ENCODE measurements around the gene PTGR3.

The PTGR3 gene

GRCh38 chr18:75162978-75163377 is 46.0 kb downstream of the PTGR3 start:
- no peak for TF ChIP-seq TCF12 (IDR thresholded peaks at IDR 0.05; ENCODE audit: low read depth)

GRCh38 chr18:75162467-75162866 is 46.5 kb downstream of the PTGR3 start:
- TF ChIP-seq TAF1 (IDR thresholded peaks at IDR 0.05; ENCODE audit: low read depth) (no peak), YY1 (IDR thresholded peaks at IDR 0.05; ENCODE audit: low read depth) (no peak), EP300 (IDR thresholded peaks at IDR 0.05; ENCODE audit: borderline replicate concordance) (no peak), MAX (IDR thresholded peaks at IDR 0.05) (no peak), USF1 (IDR thresholded peaks at IDR 0.05) (no peak), FOXM1 (IDR thresholded peaks at IDR 0.05; ENCODE audit: borderline replicate concordance, low read depth) (no peak), NFIC (IDR thresholded peaks at IDR 0.05) (no peak), EGR1 (IDR thresholded peaks at IDR 0.05) (no peak), CEBPB (IDR thresholded peaks at IDR 0.05) (no peak), TEAD4 (IDR thresholded peaks at IDR 0.05) (0 out of 2 replicates have a peak, but pooled peaks have one; percentile 9), REST (IDR thresholded peaks at IDR 0.05; ENCODE audit: low read depth) (no peak), TCF12 (IDR thresholded peaks at IDR 0.05; ENCODE audit: low read depth) (no peak), CREB1 (IDR thresholded peaks at IDR 0.05; ENCODE audit: low read depth) (no peak), ZBTB7A (IDR thresholded peaks at IDR 0.05; ENCODE audit: low read depth) (no peak), RAD21 (IDR thresholded peaks at IDR 0.05; ENCODE audit: low read depth) (peak; percentile 49)

- no peak for TF ChIP-seq EGR1 (IDR thresholded peaks at IDR 0.05)
- TF ChIP-seq MAX (IDR thresholded peaks at IDR 0.05): no peak
- TF ChIP-seq RAD21 (IDR thresholded peaks at IDR 0.05; ENCODE audit: low read depth): no peak
- TF ChIP-seq YY1 (IDR thresholded peaks at IDR 0.05; ENCODE audit: low read depth): no peak
- TF ChIP-seq EP300 (IDR thresholded peaks at IDR 0.05; ENCODE audit: borderline replicate concordance): no peak
- TF ChIP-seq ZBTB7A (IDR thresholded peaks at IDR 0.05; ENCODE audit: low read depth): no peak
- TF ChIP-seq USF1 (IDR thresholded peaks at IDR 0.05): no peak
- TF ChIP-seq TEAD4 (IDR thresholded peaks at IDR 0.05): no peak
- no peak for TF ChIP-seq CEBPB (IDR thresholded peaks at IDR 0.05)
- no peak for TF ChIP-seq CREB1 (IDR thresholded peaks at IDR 0.05; ENCODE audit: low read depth)
- TF ChIP-seq NFIC (IDR thresholded peaks at IDR 0.05): no peak
- TF ChIP-seq REST (IDR thresholded peaks at IDR 0.05; ENCODE audit: low read depth): no peak
- no peak for TF ChIP-seq TCF12 (IDR thresholded peaks at IDR 0.05; ENCODE audit: low read depth)
- no peak for TF ChIP-seq TAF1 (IDR thresholded peaks at IDR 0.05; ENCODE audit: low read depth)
- no peak for TF ChIP-seq FOXM1 (IDR thresholded peaks at IDR 0.05; ENCODE audit: borderline replicate concordance, low read depth)
Observed at GRCh38 chr18:75161256-75162028, 47.5 kb downstream of the PTGR3 start.

GRCh38 chr18:75160364-75160763 is 48.6 kb downstream of the PTGR3 start:
- TF ChIP-seq TEAD4 (IDR thresholded peaks at IDR 0.05) (no peak), REST (IDR thresholded peaks at IDR 0.05; ENCODE audit: low read depth) (no peak), CREB1 (IDR thresholded peaks at IDR 0.05; ENCODE audit: low read depth) (no peak), MAX (IDR thresholded peaks at IDR 0.05) (no peak), EP300 (IDR thresholded peaks at IDR 0.05; ENCODE audit: borderline replicate concordance) (no peak), FOXM1 (IDR thresholded peaks at IDR 0.05; ENCODE audit: borderline replicate concordance, low read depth) (no peak), ZBTB7A (IDR thresholded peaks at IDR 0.05; ENCODE audit: low read depth) (no peak), YY1 (IDR thresholded peaks at IDR 0.05; ENCODE audit: low read depth) (no peak), TCF12 (IDR thresholded peaks at IDR 0.05; ENCODE audit: low read depth) (no peak), NFIC (IDR thresholded peaks at IDR 0.05) (no peak), TAF1 (IDR thresholded peaks at IDR 0.05; ENCODE audit: low read depth) (no peak), USF1 (IDR thresholded peaks at IDR 0.05) (no peak), RAD21 (IDR thresholded peaks at IDR 0.05; ENCODE audit: low read depth) (no peak), CEBPB (IDR thresholded peaks at IDR 0.05) (no peak), EGR1 (IDR thresholded peaks at IDR 0.05) (no peak)
